Stimulated activated naive CD8-positive, alpha-beta T cell treated with anti-CD3 and anti-CD28 coated beads, Interleukin-15, amount 100 ng/mL, for 72 hours (primary cell): ENCODE measurements around the gene ALKAL2.

Experiments used
- ATAC-seq: fragments of 150-1000 bp; cut with Tn5 transposase; 2 replicates; pipeline ENCODE4 v1.10.0; 2021; ENCODE audit warnings: mild to moderate bottlenecking, moderate library complexity
- DNase-seq, 2 donors: peaks; one replicate each; pipeline ENCODE4 v3.0.0; 2021 to 2022
- H3K27ac Mint-ChIP-seq, 2 donors: one replicate each; pipeline ENCODE4 v1.8.0; 2022; ENCODE audit warnings: mild to moderate bottlenecking in 2 of 2, mixed read lengths in 2 of 2, moderate library complexity in 2 of 2
- H3K27me3 Mint-ChIP-seq: one replicate; pipeline ENCODE4 v1.8.0; 2022; ENCODE audit warnings: mixed read lengths
- H3K4me1 Mint-ChIP-seq: one replicate; pipeline ENCODE4 v1.8.0; 2022; ENCODE audit warnings: mild to moderate bottlenecking, mixed read lengths
- H3K4me3 Mint-ChIP-seq, 2 donors: one replicate each; pipeline ENCODE4 v1.8.0; 2022; ENCODE audit warnings: mild to moderate bottlenecking in 2 of 2, mixed read lengths in 2 of 2, moderate library complexity in 1 of 2
- H3K9me3 Mint-ChIP-seq, 2 donors: one replicate each; pipeline ENCODE4 v1.8.0; 2022; ENCODE audit warnings: mixed read lengths in 2 of 2

The ALKAL2 gene

GRCh38 chr2:249538-250042 lies 38.3 kb downstream of the ALKAL2 start:
- Mint-ChIP-seq H3K4me3 (no peak overlapping the region), H3K4me1 (peaks cover 6% of the 10 kb centered on the region)
- DNase-seq, result no peak

GRCh38 chr2:248724-249123 lies 39.2 kb downstream of the ALKAL2 start:
- ATAC-seq, result no peak
- H3K9me3 Mint-ChIP-seq, result no peaks in the 10 kb centered on the region
- no peaks in the 10 kb centered on the region for H3K27me3 Mint-ChIP-seq

More at GRCh38 chr2:249538-250042, 38.3 kb downstream of the ALKAL2 start:
- H3K27me3 Mint-ChIP-seq, result no peaks in the 10 kb centered on the region
- no peak for ATAC-seq
- H3K27ac Mint-ChIP-seq, result no peak overlapping the region
- H3K9me3 Mint-ChIP-seq, result no peaks in the 10 kb centered on the region

DNA sequence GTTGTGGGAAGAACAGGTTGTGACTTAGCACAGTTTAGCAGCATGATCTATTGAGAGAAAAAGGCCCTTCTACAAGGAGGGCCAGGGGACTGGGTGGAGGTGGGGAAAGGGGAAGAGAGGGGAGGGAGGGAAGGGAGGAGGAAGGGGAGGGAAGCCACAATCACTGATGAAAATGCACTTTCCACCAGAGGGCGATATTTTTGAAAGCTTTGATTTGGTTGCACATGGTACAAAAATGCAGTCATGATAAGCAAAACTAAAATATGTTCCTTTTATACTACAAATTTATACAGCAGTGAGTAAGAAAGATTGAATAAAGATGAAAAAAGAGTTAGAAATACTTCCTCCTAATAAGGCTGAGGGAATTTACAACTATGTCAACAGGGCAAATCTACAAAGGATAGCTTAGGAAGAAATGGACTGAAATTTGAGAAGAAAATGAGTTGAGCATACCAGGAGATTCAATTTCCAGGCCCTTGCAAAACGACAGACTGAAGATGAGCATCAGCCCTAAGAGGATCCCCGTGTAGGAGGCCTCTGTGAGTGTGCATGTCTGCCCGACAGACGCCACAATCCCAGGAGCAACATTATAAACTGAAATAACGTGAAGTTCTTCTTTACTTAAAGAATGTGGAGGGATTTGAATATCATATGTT lies 41.3 kb downstream of the ALKAL2 start:
- H3K27me3 Mint-ChIP-seq, result no peaks in the 10 kb centered on the region
- H3K4me1 Mint-ChIP-seq, result peaks cover 6% of the 10 kb centered on the region
- no peak for ATAC-seq
- H3K27ac Mint-ChIP-seq, result no peak overlapping the region
- no peak overlapping the region for H3K4me3 Mint-ChIP-seq
- DNase-seq, result no peak
- H3K9me3 Mint-ChIP-seq, result no peaks in the 10 kb centered on the region

More at GRCh38 chr2:248724-249123, 39.2 kb downstream of the ALKAL2 start:
- Mint-ChIP-seq H3K27ac (no peak overlapping the region), H3K4me1 (peaks cover 6% of the 10 kb centered on the region), H3K4me3 (no peak overlapping the region)
- no peak for DNase-seq

- ATAC-seq (no peak), DNase-seq (no peak)
- H3K27me3 Mint-ChIP-seq, result no peaks in the 10 kb centered on the region
- H3K9me3 Mint-ChIP-seq, result no peaks in the 10 kb centered on the region
- no peak overlapping the region for H3K4me3 Mint-ChIP-seq
- H3K27ac Mint-ChIP-seq, result no peak overlapping the region
- H3K4me1 Mint-ChIP-seq, result peaks cover 6% of the 10 kb centered on the region
These were observed 43.3 kb downstream of the ALKAL2 start for GRCh38 chr2:244547-244946.

DNA sequence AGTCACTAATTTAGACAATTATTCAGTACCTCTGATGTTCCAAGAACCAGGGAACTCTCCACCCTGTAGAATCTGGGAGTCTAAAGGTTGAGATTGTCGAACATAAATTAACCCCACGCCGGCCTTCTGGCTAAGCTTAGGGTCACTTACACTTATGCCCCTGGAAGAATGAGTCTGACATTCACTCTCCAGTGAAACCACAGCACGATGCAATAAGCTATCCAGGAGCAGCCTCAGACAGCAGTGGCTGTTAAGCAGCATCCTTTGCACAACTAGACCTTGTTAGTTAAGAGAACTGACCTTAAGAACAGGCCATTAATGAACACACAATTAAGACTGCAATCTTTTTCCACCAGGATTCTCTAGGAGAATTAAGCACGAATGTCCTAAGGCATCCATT lies 49.0 kb downstream of the ALKAL2 start:
- Mint-ChIP-seq H3K9me3 (no peaks in the 10 kb centered on the region), H3K4me3 (no peak overlapping the region), H3K27ac (peak overlapping the region in 1 of 2 donors; percentile 41), H3K27me3 (no peaks in the 10 kb centered on the region), H3K4me1 (no peaks in the 10 kb centered on the region)
- no peak for DNase-seq
- ATAC-seq, result no peak

DNA sequence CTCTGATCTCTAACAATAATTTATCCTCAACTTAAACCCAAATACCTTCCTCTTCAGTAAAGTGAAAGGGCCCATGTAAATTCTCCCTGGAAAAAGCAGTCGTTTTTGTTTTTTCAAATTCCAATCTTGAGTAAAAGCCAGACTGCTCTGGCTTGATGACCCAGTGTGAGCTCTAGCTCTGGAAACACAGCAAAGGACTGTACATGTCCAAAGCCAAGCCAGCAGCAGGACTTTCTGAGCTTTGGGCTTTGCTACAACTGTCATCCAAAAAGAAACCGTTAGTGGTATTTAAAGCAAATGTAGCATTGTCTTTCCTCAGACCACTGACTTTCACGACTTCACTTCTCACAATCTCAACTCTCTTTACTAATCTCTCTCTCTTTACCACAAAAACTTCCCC lies 49.5 kb downstream of the ALKAL2 start:
- H3K9me3 Mint-ChIP-seq, result no peaks in the 10 kb centered on the region
- no peak for ATAC-seq
- H3K27me3 Mint-ChIP-seq, result no peaks in the 10 kb centered on the region
- no peak overlapping the region for H3K4me3 Mint-ChIP-seq
- no peak for DNase-seq
- H3K4me1 Mint-ChIP-seq, result no peaks in the 10 kb centered on the region
- peak overlapping the region in 1 of 2 donors; percentile 41 for H3K27ac Mint-ChIP-seq

GRCh38 chr2:237878-238277 lies 50.0 kb downstream of the ALKAL2 start:
- H3K27me3 Mint-ChIP-seq, result no peaks in the 10 kb centered on the region
- H3K9me3 Mint-ChIP-seq, result no peaks in the 10 kb centered on the region
- DNase-seq, result no peak
- H3K4me3 Mint-ChIP-seq, result no peak overlapping the region
- H3K27ac Mint-ChIP-seq, result peak overlapping the region in 1 of 2 donors; percentile 54
- H3K4me1 Mint-ChIP-seq, result no peaks in the 10 kb centered on the region
- ATAC-seq, result no peak

- H3K27ac Mint-ChIP-seq, result no peak overlapping the region
- ATAC-seq, result no peak
- no peak overlapping the region for H3K4me3 Mint-ChIP-seq
- H3K9me3 Mint-ChIP-seq, result no peaks in the 10 kb centered on the region
- H3K4me1 Mint-ChIP-seq, result no peaks in the 10 kb centered on the region
- no peak for DNase-seq
- H3K27me3 Mint-ChIP-seq, result no peaks in the 10 kb centered on the region
These were observed 50.8 kb downstream of the ALKAL2 start for GRCh38 chr2:236993-237539.

DNA sequence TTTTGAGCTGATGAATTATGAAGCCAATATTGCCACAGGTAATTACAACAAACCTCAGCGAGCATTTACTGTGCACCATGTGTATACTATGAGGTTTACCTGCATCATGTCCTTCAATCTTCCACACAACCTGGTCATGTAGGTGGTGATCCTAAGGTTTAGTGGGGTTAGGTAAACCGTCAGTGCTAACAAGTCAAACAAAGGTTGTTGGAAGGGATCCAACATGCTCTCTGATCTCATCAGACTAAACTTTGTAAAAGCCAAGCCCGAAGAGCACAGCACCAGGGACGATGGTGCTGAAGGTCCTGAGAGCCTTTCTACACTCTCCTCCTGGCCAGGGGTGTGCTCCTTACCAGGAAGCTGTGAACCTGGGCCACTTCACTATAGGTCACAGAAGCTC lies 53.5 kb downstream of the ALKAL2 start:
- Mint-ChIP-seq H3K27ac (no peak overlapping the region), H3K4me3 (no peak overlapping the region), H3K27me3 (no peaks in the 10 kb centered on the region), H3K4me1 (no peaks in the 10 kb centered on the region), H3K9me3 (no peaks in the 10 kb centered on the region)
- DNase-seq (no peak), ATAC-seq (no peak)

- ATAC-seq (no peak), DNase-seq (no peak)
- H3K27me3 Mint-ChIP-seq, result no peaks in the 10 kb centered on the region
- H3K9me3 Mint-ChIP-seq, result no peaks in the 10 kb centered on the region
- H3K4me1 Mint-ChIP-seq, result no peaks in the 10 kb centered on the region
- H3K27ac Mint-ChIP-seq, result no peak overlapping the region
- no peak overlapping the region for H3K4me3 Mint-ChIP-seq
These were observed 54.9 kb downstream of the ALKAL2 start for GRCh38 chr2:233030-233429.

GRCh38 chr2:231521-232185 lies 56.2 kb downstream of the ALKAL2 start:
- Mint-ChIP-seq H3K27ac (no peak overlapping the region), H3K9me3 (peaks cover 0 to 3% of the 10 kb centered on the region in 2 donors), H3K27me3 (no peaks in the 10 kb centered on the region), H3K4me1 (no peaks in the 10 kb centered on the region), H3K4me3 (no peak overlapping the region)
- no peak for DNase-seq
- no peak for ATAC-seq
